HepG2 (cell line): Measurements from ENCODE around the gene HSD11B1L. TPM values are rescaled to one million over a fixed set of nuclear protein-coding genes. Genes with fewer than 3 reads are reported as not detected.
A peak's percentile ranks its signal among the peaks of the same experiment; 100 is the strongest.

Source experiments
- BHLHE40 ChIP-seq: IDR thresholded peaks from 2 replicates; pipeline ENCODE4 v1.6.1; 2011; ENCODE audit warnings: low read length, improper control_type of control experiment
- DMAP1 ChIP-seq: IDR thresholded peaks from 2 replicates; pipeline ENCODE4 v1.6.1; 2016
- DMTF1 ChIP-seq: sonication (generic); formaldehyde crosslinking; IDR thresholded peaks from 2 replicates; pipeline ENCODE4 v1.4.0; 2020; ENCODE audit warnings: mild to moderate bottlenecking, missing genetic modification reagents
- FLYWCH1 ChIP-seq: sonication (generic); formaldehyde crosslinking; IDR thresholded peaks from 2 replicates; pipeline ENCODE4 v1.8.1; 2023; ENCODE audit warnings: mild to moderate bottlenecking, missing genetic modification reagents
- HMGA1 ChIP-seq: sonication (generic); formaldehyde crosslinking; conservative IDR thresholded peaks from 2 replicates; pipeline ENCODE4 v1.4.0; 2020; ENCODE audit warnings: missing genetic modification reagents
- HNF4G ChIP-seq, 2 experiments: sonication (generic) in 1 of 2; formaldehyde crosslinking in 1 of 2; IDR thresholded peaks; 2 replicates each; pipeline versions ENCODE4 v1.4.0 to v1.6.1; 2011 to 2020; ENCODE audit warnings: borderline replicate concordance in 2 of 2, low read depth in 2 of 2, mild to moderate bottlenecking in 2 of 2, low read length in 1 of 2, missing genetic modification reagents in 1 of 2, moderate library complexity in 1 of 2
- KLF9 ChIP-seq: IDR thresholded peaks from 2 replicates; pipeline ENCODE4 v1.6.1; 2016; ENCODE audit warnings: low read depth
- KMT2A ChIP-seq: sonication (generic); formaldehyde crosslinking; IDR thresholded peaks from 2 replicates; pipeline ENCODE4 v1.4.0; 2020; ENCODE audit warnings: missing genetic modification reagents
- MIER3 ChIP-seq: IDR thresholded peaks from 2 replicates; pipeline ENCODE4 v1.6.1; 2016; ENCODE audit warnings: missing compliant biosample characterization, borderline replicate concordance
- RBM22 ChIP-seq: fragments of 200-400 bp; formaldehyde crosslinking; optimal IDR thresholded peaks from 2 replicates; pipeline ENCODE3; 2017; ENCODE audit warnings: mild to moderate bottlenecking, low read length, moderate library complexity
- RFXANK ChIP-seq: IDR thresholded peaks from 2 replicates; pipeline ENCODE4 v1.6.1; 2016
- SALL2 ChIP-seq: sonication (generic); formaldehyde crosslinking; IDR thresholded peaks from 2 replicates; pipeline ENCODE4 v1.8.1; 2023; ENCODE audit warnings: mild to moderate bottlenecking, missing genetic modification reagents, inconsistent platforms
- SKI ChIP-seq: fragments of 450-650 bp; IDR thresholded peaks from one replicate; pipeline ENCODE4 v1.6.1; 2018; ENCODE audit warnings: mild to moderate bottlenecking; ENCODE audit not compliant: partially characterized antibody
- SP140L ChIP-seq: sonication (generic); formaldehyde crosslinking; IDR thresholded peaks from 2 replicates; pipeline ENCODE4 v1.4.0; 2020; ENCODE audit warnings: missing genetic modification reagents, borderline replicate concordance
- TBL1XR1 ChIP-seq: fragments of 150-350 bp; IDR thresholded peaks from 2 replicates; pipeline ENCODE4 v1.6.1; 2014; ENCODE audit warnings: borderline replicate concordance, low read length; ENCODE audit not compliant: partially characterized antibody
- TERF1 ChIP-seq: sonication (generic); formaldehyde crosslinking; IDR thresholded peaks from 2 replicates; pipeline ENCODE4 v1.8.0; 2022; ENCODE audit warnings: mild to moderate bottlenecking, missing genetic modification reagents, moderate library complexity
- ZNF230 ChIP-seq: sonication (generic); formaldehyde crosslinking; IDR thresholded peaks from 2 replicates; pipeline ENCODE4 v1.4.0; 2020; ENCODE audit warnings: mild to moderate bottlenecking, missing genetic modification reagents
- ZNF331 ChIP-seq: sonication (generic); formaldehyde crosslinking; IDR thresholded peaks from 2 replicates; pipeline ENCODE4 v1.4.0; 2020; ENCODE audit warnings: missing genetic modification reagents
- ZNF343 ChIP-seq: sonication (generic); formaldehyde crosslinking; IDR thresholded peaks from 2 replicates; pipeline ENCODE4 v1.4.0; 2020; ENCODE audit warnings: mild to moderate bottlenecking, missing genetic modification reagents
- ZNF580 ChIP-seq: IDR thresholded peaks from 2 replicates; pipeline ENCODE4 v1.6.1; 2016; ENCODE audit warnings: low read depth, borderline replicate concordance
- ZNF607 ChIP-seq: sonication (generic); formaldehyde crosslinking; IDR thresholded peaks from 2 replicates; pipeline ENCODE4 v1.5.1; 2020; ENCODE audit warnings: missing genetic modification reagents, mild to moderate bottlenecking, borderline replicate concordance
- ZNF660 ChIP-seq: sonication (generic); formaldehyde crosslinking; IDR thresholded peaks from 2 replicates; pipeline ENCODE4 v1.5.1; 2020; ENCODE audit warnings: mild to moderate bottlenecking, low read depth, missing genetic modification reagents, borderline replicate concordance
- ZNF704 ChIP-seq: sonication (generic); formaldehyde crosslinking; IDR thresholded peaks from 2 replicates; pipeline ENCODE4 v1.8.1; 2023; ENCODE audit warnings: mild to moderate bottlenecking, inconsistent platforms, moderate library complexity, missing genetic modification reagents, borderline replicate concordance
- ZSCAN30 ChIP-seq: sonication (generic); formaldehyde crosslinking; IDR thresholded peaks from 2 replicates; pipeline ENCODE4 v1.5.0; 2020; ENCODE audit warnings: mild to moderate bottlenecking, missing genetic modification reagents
- polyA plus RNA-seq, 8 experiments: library from polyadenylated mRNA; depleted of rRNA in 3 of 8; stranded (reverse) in 7 of 8; unstranded in 1 of 8; fragments of >200 nt; fragmentation: Illumina TruSeq in 4 of 8; extraction: Trizol in 4 of 8; gene quantifications; 2 replicates each; pipeline versions ENCODE4 v1.2.1 to v1.2.3, GENCODE V29; 2011 to 2016; ENCODE audit warnings: low read depth in 4 of 8, missing spikeins in 1 of 8, mixed read lengths in 1 of 8; ENCODE audit not compliant: insufficient read depth in 1 of 8
- total RNA-seq, 5 experiments: library from RNA; depleted of rRNA; stranded (reverse); fragments of >200 nt; fragmentation: Illumina TruSeq; extraction: Trizol; gene quantifications; 2 replicates each; pipeline ENCODE4 v1.2.3, GENCODE V29; 2016; ENCODE audit warnings: low read depth in 1 of 5

HSD11B1L gene
- total and polyA plus RNA-seq, 2 of the 13 experiments (the other 11 are each of a cell fraction or from before 2014, with no cell fraction given), result 2.8 to 3.9 TPM

GRCh38 chr19:5690125-5690954 lies 9.5 kb downstream of the HSD11B1L start, which contains the start of gene RPL36 (continued):
- TF ChIP-seq ZNF607 (CRISPR knock-in tag) (peak; percentile 73; the same call in 1 of the 2 replicates), TBL1XR1 (no peak), SP140L (CRISPR knock-in tag) (no peak), ZNF230 (CRISPR knock-in tag) (peak; percentile 95; the same call in 1 of the 2 replicates), TERF1 (CRISPR knock-in tag) (0 out of 2 replicates have a peak, but pooled peaks have one; percentile 33), KLF9 (CRISPR knock-in tag) (no peak), SALL2 (CRISPR knock-in tag) (peak; percentile 86; the same call in 1 of the 2 replicates), HMGA1 (CRISPR knock-in tag) (no peak), RFXANK (CRISPR knock-in tag) (peak; percentile 78; the same call in 1 of the 2 replicates), DMAP1 (CRISPR knock-in tag) (peak; percentile 93), ZNF704 (CRISPR knock-in tag) (peak; percentile 78; the same call in 1 of the 2 replicates), RBM22 (peak; percentile 8), MIER3 (CRISPR knock-in tag) (peak; percentile 90), KMT2A (no peak; the same call in 1 of the 2 replicates), ZNF343 (peak; percentile 96; the same call in 1 of the 2 replicates), SKI (no peak), DMTF1 (CRISPR knock-in tag) (no peak), HNF4G (IDR thresholded peaks at IDR 0.05; ENCODE audit: borderline replicate concordance, low read depth, low read length) (no peak), HNF4G (CRISPR knock-in tag; IDR thresholded peaks at IDR 0.05; ENCODE audit: borderline replicate concordance, low read depth) (peak; percentile 64; the same call in 1 of the 2 replicates), ZNF331 (CRISPR knock-in tag) (peak; percentile 77; the same call in 1 of the 2 replicates), FLYWCH1 (CRISPR knock-in tag) (no peak), ZNF660 (CRISPR knock-in tag) (no peak), ZNF580 (CRISPR knock-in tag) (peak; percentile 82; the same call in 1 of the 2 replicates), ZSCAN30 (CRISPR knock-in tag) (no peak), BHLHE40 (peak; percentile 53; the same call in 1 of the 2 replicates)
